GM19023 (cell line): Measurements from ENCODE around the gene TRERF1.

Experiments used
- ATAC-seq: cut with Tn5 transposase; IDR thresholded peaks from one replicate; pipeline ENCODE4 v1.9.1; 2021; ENCODE audit warnings: mild to moderate bottlenecking, moderate library complexity; ENCODE audit not compliant: unreplicated experiment

Gene TRERF1

GRCh38 chr6:42428326-42429041 is 23.2 kb downstream of the TRERF1 start:
- no peak for ATAC-seq

- ATAC-seq: no peak
These were observed 23.9 kb downstream of the TRERF1 start for GRCh38 chr6:42427871-42428270.

GRCh38 chr6:42426191-42426590 is 25.5 kb downstream of the TRERF1 start:
- ATAC-seq: no peak

GRCh38 chr6:42424906-42425474 is 26.7 kb downstream of the TRERF1 start:
- no peak for ATAC-seq

GRCh38 chr6:42423244-42423643 is 28.5 kb downstream of the TRERF1 start:
- ATAC-seq: no peak

GRCh38 chr6:42420741-42421140 is 31.0 kb downstream of the TRERF1 start:
- no peak for ATAC-seq

GRCh38 chr6:42419490-42420280 is 32.0 kb downstream of the TRERF1 start:
- ATAC-seq: no peak

- no peak for ATAC-seq
These were observed 33.0 kb downstream of the TRERF1 start for GRCh38 chr6:42418724-42419123.

- no peak for ATAC-seq
These were observed 34.0 kb downstream of the TRERF1 start for GRCh38 chr6:42417641-42418112.

- ATAC-seq: no peak
These were observed 40.3 kb downstream of the TRERF1 start for GRCh38 chr6:42411406-42411805.

GRCh38 chr6:42410861-42411260 is 40.9 kb downstream of the TRERF1 start:
- ATAC-seq: no peak

- ATAC-seq: no peak
These were observed 42.1 kb downstream of the TRERF1 start for GRCh38 chr6:42409581-42409980.

- no peak for ATAC-seq
These were observed 44.3 kb downstream of the TRERF1 start for GRCh38 chr6:42407379-42407778.

- ATAC-seq: no peak
These were observed 45.1 kb downstream of the TRERF1 start for GRCh38 chr6:42406306-42407280.

GRCh38 chr6:42405021-42405420 is 46.7 kb downstream of the TRERF1 start:
- ATAC-seq: no peak

- ATAC-seq: no peak
These were observed 47.2 kb downstream of the TRERF1 start for GRCh38 chr6:42404484-42404883.

GRCh38 chr6:42403831-42404230 is 47.9 kb downstream of the TRERF1 start:
- ATAC-seq: no peak

- no peak for ATAC-seq
These were observed 48.3 kb downstream of the TRERF1 start for GRCh38 chr6:42403421-42403820.

GRCh38 chr6:42402184-42402583 is 49.5 kb downstream of the TRERF1 start:
- peak; percentile 84 for ATAC-seq

- no peak for ATAC-seq
These were observed 50.1 kb downstream of the TRERF1 start for GRCh38 chr6:42401613-42401951.
